Mesenchymal stem cell (in vitro differentiated cells and primary cell): ENCODE results near the gene SNRPN.

Experiments used
- DNase-seq: peaks from one replicate; pipeline ENCODE4 v3.0.0-alpha.2; 2013
- H2AFZ ChIP-seq: one replicate; pipeline ENCODE4 v1.6.1; 2013; ENCODE audit warnings: low read depth, mild to moderate bottlenecking, control low read depth, inconsistent platforms, low read length, moderate library complexity
- H2AK5ac ChIP-seq: 2 replicates; pipeline ENCODE4 v1.6.1; 2013; ENCODE audit warnings: low read length, moderate library complexity, mild to moderate bottlenecking, inconsistent platforms; ENCODE audit not compliant: severe bottlenecking
- H2BK120ac ChIP-seq: one replicate; pipeline ENCODE4 v1.6.1; 2013; ENCODE audit warnings: low read depth, mild to moderate bottlenecking, inconsistent platforms, low read length, moderate library complexity
- H2BK12ac ChIP-seq, 2 experiments: one replicate each; pipeline ENCODE4 v1.6.1; 2013; ENCODE audit warnings: inconsistent platforms in 2 of 2, low read length in 2 of 2, mild to moderate bottlenecking in 2 of 2, moderate library complexity in 2 of 2, control low read depth in 1 of 2
- H2BK15ac ChIP-seq: one replicate; pipeline ENCODE4 v1.6.1; 2013; ENCODE audit warnings: mild to moderate bottlenecking, low read depth, inconsistent platforms; ENCODE audit not compliant: poor library complexity, severe bottlenecking
- H2BK5ac ChIP-seq: 2 replicates; pipeline ENCODE4 v1.6.1; 2013; ENCODE audit warnings: low read depth, mild to moderate bottlenecking, low read length, control low read depth, inconsistent platforms; ENCODE audit not compliant: poor library complexity, severe bottlenecking
- H3K14ac ChIP-seq, 2 experiments: one replicate each; pipeline ENCODE4 v1.6.1; 2013; ENCODE audit warnings: inconsistent platforms in 2 of 2, low read length in 2 of 2, control low read depth in 1 of 2, mild to moderate bottlenecking in 1 of 2, moderate library complexity in 1 of 2
- H3K18ac ChIP-seq, 2 experiments: one replicate each; pipeline ENCODE4 v1.6.1; 2013; ENCODE audit warnings: inconsistent platforms in 2 of 2, low read length in 2 of 2, control low read depth in 1 of 2, low read depth in 1 of 2, mild to moderate bottlenecking in 1 of 2
- H3K23ac ChIP-seq, 2 experiments: one replicate each; pipeline ENCODE4 v1.6.1; 2013; ENCODE audit warnings: inconsistent platforms in 2 of 2, low read length in 2 of 2, mild to moderate bottlenecking in 2 of 2, moderate library complexity in 2 of 2, control low read depth in 1 of 2
- H3K27ac ChIP-seq: 2 replicates; pipeline ENCODE4 v1.5.1; 2013; ENCODE audit warnings: mild to moderate bottlenecking, moderate library complexity, low read length, control low read depth, inconsistent platforms; ENCODE audit not compliant: poor library complexity, severe bottlenecking
- H3K27me3 ChIP-seq, 2 experiments: 2 replicates each; pipeline versions ENCODE4 v1.6.1 to v1.7.0; 2013; ENCODE audit warnings: low read length in 2 of 2, mild to moderate bottlenecking in 2 of 2, moderate library complexity in 2 of 2, control low read depth in 1 of 2, inconsistent platforms in 1 of 2; ENCODE audit not compliant: control insufficient read depth in 1 of 2, insufficient read depth in 1 of 2
- H3K36me3 ChIP-seq, 2 experiments: 2 replicates each; pipeline versions ENCODE4 v1.6.1 to v1.7.0; 2013; ENCODE audit warnings: low read length in 2 of 2, control low read depth in 1 of 2, inconsistent platforms in 1 of 2, low read depth in 1 of 2, mild to moderate bottlenecking in 1 of 2; ENCODE audit not compliant: insufficient read depth in 2 of 2, control insufficient read depth in 1 of 2
- H3K4ac ChIP-seq, 2 experiments: one replicate each; pipeline ENCODE4 v1.6.1; 2013; ENCODE audit warnings: inconsistent platforms in 2 of 2, low read length in 2 of 2, mild to moderate bottlenecking in 2 of 2, moderate library complexity in 2 of 2, control low read depth in 1 of 2, low read depth in 1 of 2
- H3K4me1 ChIP-seq: 2 replicates; pipeline ENCODE4 v1.6.1; 2013; ENCODE audit warnings: low read depth, low read length, control low read depth; ENCODE audit not compliant: control insufficient read depth, insufficient read depth
- H3K4me2 ChIP-seq: 2 replicates; pipeline ENCODE4 v1.6.1; 2013; ENCODE audit warnings: low read length, mild to moderate bottlenecking, inconsistent platforms; ENCODE audit not compliant: poor library complexity, severe bottlenecking
- H3K4me3 ChIP-seq, 2 experiments: 2 replicates each; pipeline versions ENCODE4 v1.5.1 to v1.7.0; 2013; ENCODE audit warnings: low read length in 2 of 2, mild to moderate bottlenecking in 2 of 2, control low read depth in 1 of 2, low read depth in 1 of 2; ENCODE audit not compliant: insufficient read depth in 1 of 2
- H3K79me1 ChIP-seq: replicated peaks from 2 replicates; pipeline ENCODE4 v1.6.1; 2013; ENCODE audit warnings: mild to moderate bottlenecking, control low read depth, low read length, inconsistent platforms; ENCODE audit not compliant: poor library complexity, severe bottlenecking
- H3K9ac ChIP-seq: 2 replicates; pipeline ENCODE4 v1.7.0; 2013; ENCODE audit warnings: mild to moderate bottlenecking, low read length, moderate library complexity
- H3K9me3 ChIP-seq: 2 replicates; pipeline ENCODE4 v1.7.0; 2013; ENCODE audit warnings: mild to moderate bottlenecking, low read length; ENCODE audit not compliant: control insufficient read depth
- H4K8ac ChIP-seq: one replicate; pipeline ENCODE4 v1.6.1; 2013; ENCODE audit warnings: inconsistent platforms, mild to moderate bottlenecking, low read length, moderate library complexity
- H4K91ac ChIP-seq: one replicate; pipeline ENCODE4 v1.6.1; 2013; ENCODE audit warnings: mild to moderate bottlenecking, low read length, inconsistent platforms
- WGBS: methylation state at CpG from one replicate; pipeline ENCODE4 v1.1.7; 2013; ENCODE audit warnings: mixed read lengths; 5-methylcytosine and 5-hydroxymethylcytosine counted together

The SNRPN gene

DNA sequence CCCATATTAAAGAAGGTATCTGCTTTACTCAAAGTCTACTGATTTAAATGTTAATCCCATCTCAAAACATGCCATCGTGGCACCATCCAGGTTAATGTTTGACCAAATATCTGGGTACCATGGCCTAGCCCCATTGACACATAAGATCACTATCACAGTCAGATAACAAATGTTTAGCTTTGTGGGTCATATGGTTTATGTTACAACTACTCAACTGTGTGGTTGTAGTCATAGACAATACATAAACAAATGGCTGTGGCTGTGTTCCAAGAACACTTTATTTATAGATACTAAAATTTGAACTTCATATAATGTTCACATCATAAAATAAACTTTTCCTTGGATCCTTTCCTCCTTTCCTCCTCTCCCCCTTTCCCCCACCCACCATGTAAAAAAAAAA, 9.8 kb upstream of the SNRPN start:
- no peak overlapping the region for H2BK15ac ChIP-seq
- H3K4me1 ChIP-seq, result no peaks in the 10 kb centered on the region
- DNase-seq, result peak; percentile 52
- H3K9me3 ChIP-seq, result peaks cover 7% of the 10 kb centered on the region
- H3K4me2 ChIP-seq, result no peak overlapping the region
- H2BK5ac ChIP-seq, result no peak overlapping the region
- no peak overlapping the region for H3K18ac ChIP-seq
- WGBS, result 50% methylated on average over 1 of the region's 1 CpG
- H3K27me3 ChIP-seq, result no peaks in the 10 kb centered on the region
- H3K4me3 ChIP-seq, result no peak overlapping the region
- H3K27ac ChIP-seq, result no peak overlapping the region
- no peak overlapping the region for H4K91ac ChIP-seq
- no peaks in the 10 kb centered on the region for H3K36me3 ChIP-seq
- no peak overlapping the region for H4K8ac ChIP-seq
- no peak overlapping the region for H2BK120ac ChIP-seq
- no peak overlapping the region for H3K23ac ChIP-seq
- H3K9ac ChIP-seq, result no peak overlapping the region
- H3K79me1 ChIP-seq, result no peaks in the 10 kb centered on the region
- H2AK5ac ChIP-seq, result no peak overlapping the region
- no peak overlapping the region for H2AFZ ChIP-seq
- H3K4ac ChIP-seq, result no peak overlapping the region
- H2BK12ac ChIP-seq, result no peak overlapping the region
- no peak overlapping the region for H3K14ac ChIP-seq

DNA sequence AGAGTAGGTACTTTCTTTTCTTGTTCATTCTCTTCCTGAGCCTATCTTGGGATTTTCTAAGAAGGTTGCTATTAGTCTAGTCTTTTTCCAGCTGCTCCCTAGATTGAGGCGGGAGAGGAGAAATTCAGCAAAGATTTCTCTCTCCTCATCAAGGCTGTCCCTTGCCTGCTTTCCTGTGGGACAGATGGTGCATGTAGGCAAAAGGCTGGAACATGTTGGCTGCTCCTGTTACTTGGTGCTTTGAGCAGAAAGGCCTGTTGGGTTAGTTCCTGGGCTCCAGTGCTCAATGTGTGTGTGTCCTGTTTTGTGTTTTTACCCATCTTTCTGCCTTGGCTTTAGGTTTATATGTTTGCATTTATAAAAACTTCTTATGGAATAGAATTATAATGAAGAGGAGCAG, 9.1 kb upstream of the SNRPN start:
- Histone ChIP-seq H2BK15ac (no peak overlapping the region), H2AK5ac (no peak overlapping the region), H4K8ac (no peak overlapping the region), H2AFZ (no peak overlapping the region), H3K4me3 (no peak overlapping the region), H3K36me3 (no peaks in the 10 kb centered on the region), H3K18ac (no peak overlapping the region), H2BK12ac (peak overlapping the region in 1 of 2 experiments; percentile 63), H4K91ac (no peak overlapping the region), H2BK120ac (no peak overlapping the region), H3K9me3 (peaks cover 7% of the 10 kb centered on the region), H3K9ac (no peak overlapping the region), H3K4me2 (no peak overlapping the region), H3K27me3 (no peaks in the 10 kb centered on the region), H3K79me1 (no peaks in the 10 kb centered on the region), H2BK5ac (no peak overlapping the region), H3K4me1 (no peaks in the 10 kb centered on the region), H3K23ac (no peak overlapping the region), H3K14ac (no peak overlapping the region), H3K27ac (no peak overlapping the region), H3K4ac (no peak overlapping the region)
- 67% methylated on average over 1 of the region's 1 CpG for WGBS
- DNase-seq, result peak; percentile 7

DNA sequence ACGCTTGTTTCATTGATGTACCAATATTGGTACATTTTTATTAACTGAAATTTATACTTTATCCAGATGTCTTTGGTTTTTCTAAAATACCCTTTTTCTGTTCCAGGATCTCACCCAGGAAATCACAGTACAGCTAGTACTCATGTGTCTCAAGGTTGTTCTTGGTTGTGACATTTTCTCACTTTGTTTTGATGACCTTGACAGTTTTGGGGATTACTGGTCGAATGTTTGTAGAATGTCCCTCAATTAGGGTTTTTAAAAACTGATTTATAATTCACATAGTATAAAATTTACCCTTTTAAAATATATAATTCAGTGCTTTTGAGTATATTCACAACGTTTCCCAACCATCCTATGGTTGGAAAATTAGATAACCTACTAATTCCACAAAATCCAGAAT, 6.3 kb upstream of the SNRPN start:
- no peak overlapping the region for H3K18ac ChIP-seq
- no peak overlapping the region for H2AFZ ChIP-seq

DNA sequence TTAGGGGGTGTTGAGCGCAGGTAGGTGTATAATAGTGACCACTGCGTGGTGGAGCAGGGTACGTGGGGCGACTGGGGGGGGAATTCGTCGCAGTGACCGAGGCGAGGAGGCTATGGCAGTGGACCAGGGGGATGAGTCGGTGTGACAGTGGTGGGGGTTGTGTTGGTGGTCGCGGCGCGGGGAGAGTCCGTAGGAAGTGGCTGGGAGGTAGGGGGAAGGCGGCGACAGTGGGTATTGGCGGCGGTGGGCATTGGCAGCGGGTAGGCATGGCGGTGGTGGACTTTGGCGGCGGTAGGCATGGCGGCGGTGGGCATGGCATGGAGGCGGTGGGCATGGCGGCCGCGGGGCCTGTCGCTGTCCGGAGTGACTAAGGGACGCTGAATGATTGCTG, 739 bp downstream of the SNRPN start:
- peak overlapping the region in 1 of 2 experiments; percentile 96 for H3K14ac ChIP-seq
- peak overlapping the region; percentile 84 for H3K27ac ChIP-seq
- H3K4me1 ChIP-seq, result peaks cover 2% of the 10 kb centered on the region
- H3K9ac ChIP-seq, result peak overlapping the region; percentile 91
- H2BK15ac ChIP-seq, result peak overlapping the region; percentile 54
- peak overlapping the region in 1 of 2 experiments; percentile 21 for H2BK12ac ChIP-seq
- peak overlapping the region; percentile 90 for H4K91ac ChIP-seq
- H3K27me3 ChIP-seq, result no peaks in the 10 kb centered on the region
- peaks cover 4% of the 10 kb centered on the region for H3K9me3 ChIP-seq
- H2BK120ac ChIP-seq, result no peak overlapping the region
- no peak overlapping the region for H2AFZ ChIP-seq
- 41% methylated on average over 31 of the region's 31 CpGs for WGBS
- H3K36me3 ChIP-seq, result no peaks in the 10 kb centered on the region
- H3K18ac ChIP-seq, result peak overlapping the region; percentile 76 to 95
- H3K4me2 ChIP-seq, result no peak overlapping the region
- no peak overlapping the region for H2AK5ac ChIP-seq
- H3K79me1 ChIP-seq, result no peaks in the 10 kb centered on the region
- peak overlapping the region; percentile 78 to 84 for H3K4me3 ChIP-seq
- H3K4ac ChIP-seq, result peak overlapping the region; percentile 46 to 60
- H4K8ac ChIP-seq, result peak overlapping the region; percentile 65
- DNase-seq, result no peak
- peak overlapping the region; percentile 71 for H2BK5ac ChIP-seq
- H3K23ac ChIP-seq, result peak overlapping the region in 1 of 2 experiments; percentile 65

More for the DNA sequence above, 6.3 kb upstream of the SNRPN start:
- no peaks in the 10 kb centered on the region for H3K79me1 ChIP-seq
- no peak overlapping the region for H2AK5ac ChIP-seq
- no peak overlapping the region for H3K4me3 ChIP-seq
- no peaks in the 10 kb centered on the region for H3K4me1 ChIP-seq
- H3K27me3 ChIP-seq, result no peaks in the 10 kb centered on the region
- no peak overlapping the region for H3K4me2 ChIP-seq
- H2BK12ac ChIP-seq, result no peak overlapping the region
- H3K14ac ChIP-seq, result no peak overlapping the region
- no peaks in the 10 kb centered on the region for H3K9me3 ChIP-seq
- no peak overlapping the region for H3K23ac ChIP-seq
- H4K91ac ChIP-seq, result no peak overlapping the region
- H3K27ac ChIP-seq, result no peak overlapping the region
- H3K9ac ChIP-seq, result no peak overlapping the region
- no peak overlapping the region for H3K4ac ChIP-seq
- no peak overlapping the region for H2BK120ac ChIP-seq
- no peaks in the 10 kb centered on the region for H3K36me3 ChIP-seq
- DNase-seq, result no peak
- no peak overlapping the region for H2BK15ac ChIP-seq
- no peak overlapping the region for H2BK5ac ChIP-seq
- H4K8ac ChIP-seq, result no peak overlapping the region
- 57% methylated on average over 1 of the region's 3 CpGs for WGBS
